ENCODE measurements around the gene CCL17.
"Not testable (repeated sequence)": the region's sequence is repeated elsewhere in the genome, so short reads cannot be mapped to it uniquely, and the experiment has no call there.

The CCL17 gene

GRCh38 chr16:57432989-57433388 lies 28.4 kb downstream of the CCL17 start:
- no peak for DNase-seq (ENCODE audit: low spot score)

DNA sequence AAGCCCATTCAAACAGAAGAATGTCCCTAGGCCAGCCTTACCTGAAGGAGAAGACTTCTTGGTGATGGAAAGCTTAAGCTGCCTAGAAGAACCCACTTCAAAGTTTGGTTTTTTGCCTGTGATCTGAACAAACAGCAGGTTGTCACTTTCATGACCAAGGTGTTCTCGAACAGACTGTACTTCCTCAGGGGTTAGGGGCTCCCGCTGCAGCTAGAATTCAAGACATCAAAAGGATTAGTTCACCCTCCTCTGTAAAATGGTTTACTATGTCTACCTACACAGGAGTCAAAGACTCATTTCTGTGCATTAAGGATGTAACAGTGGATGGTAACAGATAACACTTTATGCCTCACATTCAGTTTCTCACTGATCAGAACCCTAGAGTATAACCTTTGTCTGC lies 29.4 kb downstream of the CCL17 start:
- DNase-seq (ENCODE audit: low spot score), result no peak

DNA sequence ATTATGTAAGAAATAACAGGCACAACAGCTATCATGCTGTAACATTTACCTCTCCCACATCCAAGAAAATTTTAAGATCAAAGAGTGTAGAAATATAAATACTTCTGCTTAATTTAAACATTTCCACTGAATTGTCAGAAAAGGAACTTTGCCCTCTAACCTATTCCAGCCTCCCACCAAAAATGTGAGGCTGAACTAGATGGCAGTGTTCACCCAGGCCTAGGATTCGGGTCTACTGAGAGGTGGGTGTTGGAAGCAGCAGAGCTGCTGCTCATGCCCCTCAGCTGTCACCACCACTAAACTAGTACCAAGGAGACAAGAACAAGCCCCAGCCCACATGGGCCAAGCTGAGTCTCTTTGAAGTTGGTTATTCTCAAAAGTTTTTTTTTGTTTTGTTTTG lies 31.3 kb downstream of the CCL17 start:
- no peak for DNase-seq (ENCODE audit: low spot score)

DNA sequence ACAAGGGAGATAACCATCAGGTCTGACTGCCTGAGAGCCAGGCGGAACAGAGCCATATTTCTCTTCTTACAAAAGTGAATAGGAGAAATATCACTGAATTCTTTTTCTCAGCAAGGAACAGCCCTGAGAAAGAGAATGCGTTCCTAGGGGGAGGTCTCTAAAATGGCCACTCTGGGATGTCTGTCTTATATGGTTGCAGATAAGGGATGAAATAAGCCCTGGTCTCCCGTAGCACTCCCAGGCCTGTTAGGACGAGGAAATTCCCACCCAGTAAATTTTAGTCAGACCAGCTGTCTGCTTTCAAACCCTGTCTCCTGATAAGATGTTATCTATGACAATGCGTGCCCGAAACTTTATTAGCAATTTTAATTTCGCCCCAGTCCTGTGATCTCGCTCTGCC lies 35.4 kb downstream of the CCL17 start:
- DNase-seq (ENCODE audit: low spot score), result not testable (repeated sequence)

- not testable (repeated sequence) for DNase-seq (ENCODE audit: low spot score)
Observed at GRCh38 chr16:57440551-57440950, 36.0 kb downstream of the CCL17 start.

- no peak for DNase-seq (ENCODE audit: low spot score)
Observed at GRCh38 chr16:57444711-57445110, 40.1 kb downstream of the CCL17 start.

GRCh38 chr16:57445510-57445909 lies 40.9 kb downstream of the CCL17 start:
- no peak for DNase-seq (ENCODE audit: low spot score)

DNA sequence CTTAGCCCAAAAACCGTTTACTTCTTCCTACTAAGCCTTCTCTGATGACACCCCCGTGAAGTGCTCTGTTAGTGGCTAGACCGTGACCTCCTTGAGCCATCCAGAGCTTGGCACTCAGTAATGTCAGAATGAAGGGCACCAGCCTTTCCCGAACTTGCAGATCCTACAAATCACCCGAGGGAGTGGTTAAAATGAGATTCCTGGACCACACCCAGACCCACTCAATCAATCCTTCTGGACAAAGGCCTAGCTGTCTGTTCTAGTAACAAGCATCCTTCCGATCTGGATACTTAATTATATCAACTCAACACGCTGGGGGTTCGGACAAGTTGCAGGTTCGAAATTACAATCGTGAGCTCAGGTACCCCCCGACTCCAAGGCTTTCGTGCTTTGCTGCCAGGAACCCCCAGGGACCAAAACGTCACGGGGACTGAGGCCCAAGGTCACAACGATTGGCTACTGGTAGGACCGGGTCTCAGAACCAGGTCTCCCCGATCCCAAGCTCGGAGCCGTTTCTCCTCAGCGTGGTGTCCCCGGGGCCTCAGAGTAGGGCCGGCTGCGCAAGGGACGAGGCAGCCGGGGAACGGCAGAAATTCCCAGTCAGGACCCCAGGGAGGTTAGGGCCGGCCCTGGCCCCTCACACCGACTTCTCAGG lies 42.1 kb downstream of the CCL17 start:
- no peak for DNase-seq (ENCODE audit: low spot score)

DNA sequence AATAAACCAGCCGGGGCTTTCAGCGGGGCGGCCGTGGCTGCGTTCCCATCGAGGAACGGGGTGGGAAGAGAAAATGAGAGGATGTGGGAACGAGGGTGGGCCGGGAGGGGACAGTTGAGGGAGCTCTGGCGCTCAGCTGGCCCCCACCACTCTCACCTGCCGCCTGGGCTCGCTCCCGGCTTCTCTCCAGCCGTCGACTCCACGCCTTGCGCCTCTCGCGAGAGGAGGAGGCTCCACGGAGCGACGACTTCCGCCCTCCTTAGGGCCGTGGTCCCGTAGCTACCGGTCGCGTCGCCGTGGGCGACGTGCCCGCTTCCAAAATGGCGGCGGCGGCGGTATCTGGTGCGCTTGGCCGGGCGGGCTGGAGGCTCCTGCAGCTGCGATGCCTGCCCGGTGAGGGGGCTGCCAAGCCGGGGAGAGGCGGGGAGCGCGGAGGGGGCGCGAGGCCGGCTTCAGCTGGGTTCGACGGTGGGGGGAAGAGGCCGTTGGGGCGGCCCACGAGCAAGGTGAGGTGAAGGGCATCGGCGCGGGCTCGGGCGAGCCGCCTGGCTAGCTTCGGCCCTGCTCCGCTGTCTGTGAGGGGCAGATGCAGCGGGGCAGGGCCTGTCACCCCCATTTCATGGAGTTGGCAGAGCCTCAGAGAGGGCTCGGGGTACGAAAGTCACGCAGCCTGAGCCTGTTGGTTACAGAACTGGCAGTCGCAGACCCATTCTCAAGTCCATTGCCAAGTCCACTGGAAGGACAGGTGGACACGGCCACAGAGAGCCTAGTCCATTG lies 42.8 kb downstream of the CCL17 start, which contains the start of the genes CIAPIN1 and COQ9:
CIAPIN1 (minus strand) TSS at position 200 of the 777 bp plus-strand sequence. CDS start 6,457 bp downstream, outside the sequence.
COQ9 (plus strand) TSS at position 294 of the 777 bp plus-strand sequence; CDS start at position 321, 27 bp downstream.
- DNase-seq (ENCODE audit: low spot score), result peak; percentile 93

GRCh38 chr16:57452021-57452420 lies 47.5 kb downstream of the CCL17 start:
- no peak for DNase-seq (ENCODE audit: low spot score)

- peak; percentile 94 for DNase-seq (ENCODE audit: low spot score)
Observed at GRCh38 chr16:57462209-57462977, 57.8 kb downstream of the CCL17 start, which contains the start of gene POLR2C. POLR2C (plus strand) TSS chr16:57462679; CDS start chr16:57462725, 46 bp downstream.

DNA sequence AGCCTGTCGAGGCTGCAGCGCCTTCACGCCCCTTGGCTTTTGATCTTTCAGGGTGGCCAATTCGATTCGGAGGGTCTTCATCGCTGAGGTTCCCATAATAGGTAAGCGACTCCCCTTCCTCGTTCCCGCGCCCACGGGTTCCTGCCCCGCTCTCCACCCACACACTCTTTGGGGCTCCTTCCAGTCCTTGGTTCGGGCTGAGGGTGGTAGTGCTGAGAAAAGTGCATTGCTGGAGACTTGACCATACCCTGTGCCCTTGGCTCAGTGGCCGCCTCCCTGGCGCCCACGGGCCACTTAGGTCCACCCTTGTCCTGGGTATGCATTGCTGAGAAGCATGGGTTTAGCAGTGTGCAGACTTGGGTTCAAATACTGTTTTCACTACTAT lies 58.4 kb downstream of the CCL17 start:
- DNase-seq (ENCODE audit: low spot score), result no peak

- DNase-seq (ENCODE audit: low spot score), result no peak
Observed at GRCh38 chr16:57464523-57464922, 60.0 kb downstream of the CCL17 start.
